ENCODE measurements around the gene ZNF322.

ZNF322 gene

DNA sequence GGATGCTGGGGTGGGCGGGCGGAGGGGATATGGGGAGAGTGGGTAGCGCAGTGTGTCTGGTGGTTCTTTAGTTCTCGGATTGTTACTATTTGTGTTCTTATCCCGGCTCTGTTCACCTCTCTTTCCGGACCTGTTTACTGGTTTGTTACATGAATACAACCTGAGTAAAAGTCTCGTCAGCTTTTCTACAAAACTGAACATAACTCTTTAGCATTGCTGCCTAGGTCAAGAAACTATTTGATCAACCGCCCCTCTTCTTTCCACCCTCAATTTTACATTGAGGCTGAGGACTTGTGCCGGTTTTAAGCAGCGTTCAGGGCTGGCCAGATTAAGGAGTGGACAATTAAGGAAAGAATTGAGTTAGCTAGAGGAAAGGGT is 62.2 kb downstream of the ZNF322 start:
- peaks cover 3 to 31% (median 19%) of the 10 kb centered on the region in 4 experiments for H3K4me1 ChIP-seq (ENCODE audit: control extremely low read depth in 1 of 4, control insufficient read depth in 4 of 4, insufficient read depth in 4 of 4, low read length in 3 of 4)
- H3K27me3 ChIP-seq (replicated peaks in 2 of 5; ENCODE audit: control insufficient read depth in 4 of 5, insufficient read depth in 5 of 5, low read length in 4 of 5), result peaks cover 4 to 23% (median 8%) of the 10 kb centered on the region in 5 experiments
- H3K27ac ChIP-seq (ENCODE audit: insufficient read depth in 1 of 2, low read depth in 1 of 2, low read length in 2 of 2, poor library complexity in 1 of 2, severe bottlenecking in 2 of 2), result peak overlapping the region; percentile 93
- peaks cover 0 to 24% (median 17%) of the 10 kb centered on the region in 4 experiments for H3K36me3 ChIP-seq (ENCODE audit: control insufficient read depth in 4 of 4, insufficient read depth in 4 of 4, low read length in 3 of 4)
- POLR2A ChIA-PET, result no interaction called here
- H3K9me3 ChIP-seq (ENCODE audit: control extremely low read depth in 1 of 5, control insufficient read depth in 4 of 5, insufficient read depth in 2 of 5, low read depth in 1 of 5, low read length in 4 of 5), result no peaks in the 10 kb centered on the region
- CTCF ChIA-PET, result no interaction called here
- WGBS (ENCODE audit: insufficient coverage), result 0% methylated on average over 1 of the region's 10 CpGs
- no peak for DNase-seq
- peak overlapping the region; percentile 87 to 100 (median 96) for H3K4me3 ChIP-seq (ENCODE audit: control insufficient read depth in 1 of 7, extremely low read depth in 1 of 7, insufficient read depth in 4 of 7, low read depth in 2 of 7, low read length in 6 of 7)

GRCh38 chr6:26596579-26597388 is 62.8 kb downstream of the ZNF322 start, which contains the start of gene ABT1:
Gene ABT1 (plus strand): TSS chr6:26596953. CDS start chr6:26596983, 30 bp downstream.
- H3K9me3 ChIP-seq (ENCODE audit: control extremely low read depth in 1 of 5, control insufficient read depth in 4 of 5, insufficient read depth in 2 of 5, low read depth in 1 of 5, low read length in 4 of 5), result no peaks in the 10 kb centered on the region
- peaks cover 3 to 31% (median 19%) of the 10 kb centered on the region in 4 experiments for H3K4me1 ChIP-seq (ENCODE audit: control extremely low read depth in 1 of 4, control insufficient read depth in 4 of 4, insufficient read depth in 4 of 4, low read length in 3 of 4)
- peaks cover 4 to 26% (median 11%) of the 10 kb centered on the region in 5 experiments for H3K27me3 ChIP-seq (replicated peaks in 2 of 5; ENCODE audit: control insufficient read depth in 4 of 5, insufficient read depth in 5 of 5, low read length in 4 of 5)
- ChIA-PET CTCF (interaction anchor here (1.2 to 10.1 kb wide), 3 partner anchors 20 to 424 kb away, joined by 4 to 182 read pairs (median 7); no protein-coding TSS in a partner anchor), POLR2A (no interaction called here)
- H3K27ac ChIP-seq (ENCODE audit: insufficient read depth in 1 of 2, low read depth in 1 of 2, low read length in 2 of 2, poor library complexity in 1 of 2, severe bottlenecking in 2 of 2), result peak within 1 kb of the TSS; percentile 93
- DNase-seq, result peak; percentile 98 to 99 (median 99)
- H3K4me3 ChIP-seq (ENCODE audit: control insufficient read depth in 1 of 7, extremely low read depth in 1 of 7, insufficient read depth in 4 of 7, low read depth in 2 of 7, low read length in 6 of 7), result peak within 1 kb of the TSS; percentile 87 to 100 (median 96)
- WGBS (ENCODE audit: insufficient coverage), result 0% methylated on average over 45 of the region's 51 CpGs
- H3K36me3 ChIP-seq (ENCODE audit: control insufficient read depth in 4 of 4, insufficient read depth in 4 of 4, low read length in 3 of 4), result peaks cover 0 to 24% (median 17%) of the 10 kb centered on the region in 4 experiments

GRCh38 chr6:26595669-26596269 is 63.8 kb downstream of the ZNF322 start:
- under 1% methylated on average over 26 of the region's 39 CpGs for WGBS (ENCODE audit: insufficient coverage)

DNA sequence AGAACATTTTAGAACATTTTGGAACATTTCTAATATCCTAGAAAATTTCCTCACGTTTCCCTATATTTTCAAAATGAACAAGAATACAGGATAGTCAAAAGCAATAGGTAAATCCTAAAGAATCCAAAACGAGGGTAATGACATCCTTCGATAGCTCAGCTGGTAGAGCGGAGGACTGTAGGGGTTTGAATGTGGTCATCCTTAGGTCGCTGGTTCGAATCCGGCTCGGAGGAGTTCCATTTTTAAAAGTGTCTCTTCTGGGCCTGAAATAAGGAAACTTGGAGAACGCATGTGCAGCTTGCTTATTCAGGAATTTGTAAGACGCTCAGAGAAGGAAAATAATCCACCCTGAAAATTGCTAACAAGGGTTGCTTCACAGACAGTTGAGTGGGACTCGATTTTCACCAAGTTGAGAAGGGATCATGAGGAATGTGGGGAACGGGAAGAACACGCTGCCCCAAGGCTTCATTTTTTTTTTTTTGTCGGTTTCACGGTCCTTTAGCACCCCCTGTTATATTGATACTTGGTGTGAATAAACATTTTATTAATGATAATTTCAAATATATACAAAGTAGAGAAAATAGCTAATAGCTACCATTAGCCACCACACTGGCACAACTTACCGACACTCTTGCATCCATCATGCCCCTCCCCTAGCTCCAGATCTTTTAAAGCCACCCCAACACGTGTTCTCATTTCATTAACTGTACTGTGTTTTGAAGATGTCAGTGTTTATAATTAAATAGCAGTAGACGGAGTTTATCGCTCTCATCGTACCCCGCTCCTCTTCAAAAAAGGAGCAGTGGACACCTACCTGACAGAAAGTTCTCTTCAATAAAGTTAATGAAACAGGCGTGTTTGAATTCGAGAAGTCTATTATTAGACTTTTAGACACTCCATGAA is 64.6 kb downstream of the ZNF322 start:
- POLR2A ChIA-PET, result interaction anchor here (0.7 to 1.1 kb wide), 3 partner anchors 8 to 496 kb away, joined by 3 to 5 read pairs (median 3); no protein-coding TSS in a partner anchor
- CTCF ChIA-PET, result interaction anchor here (0.7 to 10.1 kb wide), 13 partner anchors 18 to 525 kb away, joined by 3 to 182 read pairs (median 4); a partner anchor contains a TSS
- Histone ChIP-seq H3K4me1 (ENCODE audit: control extremely low read depth in 1 of 4, control insufficient read depth in 4 of 4, insufficient read depth in 4 of 4, low read length in 3 of 4) (peaks cover 3 to 31% (median 19%) of the 10 kb centered on the region in 4 experiments), H3K9me3 (ENCODE audit: control extremely low read depth in 1 of 5, control insufficient read depth in 4 of 5, insufficient read depth in 2 of 5, low read depth in 1 of 5, low read length in 4 of 5) (no peaks in the 10 kb centered on the region), H3K4me3 (ENCODE audit: control insufficient read depth in 1 of 7, extremely low read depth in 1 of 7, insufficient read depth in 4 of 7, low read depth in 2 of 7, low read length in 6 of 7) (peak overlapping the region in 5 of 7 experiments; percentile 73 to 100 (median 96)), H3K27me3 (replicated peaks in 2 of 5; ENCODE audit: control insufficient read depth in 4 of 5, insufficient read depth in 5 of 5, low read length in 4 of 5) (peaks cover 4 to 30% (median 22%) of the 10 kb centered on the region in 5 experiments), H3K27ac (ENCODE audit: insufficient read depth in 1 of 2, low read depth in 1 of 2, low read length in 2 of 2, poor library complexity in 1 of 2, severe bottlenecking in 2 of 2) (peak overlapping the region in 1 of 2 experiments; percentile 38), H3K36me3 (ENCODE audit: control insufficient read depth in 4 of 4, insufficient read depth in 4 of 4, low read length in 3 of 4) (peaks cover 0 to 20% (median 15%) of the 10 kb centered on the region in 4 experiments)
- WGBS (ENCODE audit: insufficient coverage), result 25% methylated on average over 13 of the region's 23 CpGs
- DNase-seq, result peak in 2 of 3 donors; percentile 65 to 77

More at GRCh38 chr6:26595669-26596269, 63.8 kb downstream of the ZNF322 start:
- Histone ChIP-seq H3K27ac (ENCODE audit: insufficient read depth in 1 of 2, low read depth in 1 of 2, low read length in 2 of 2, poor library complexity in 1 of 2, severe bottlenecking in 2 of 2) (peak overlapping the region in 1 of 2 experiments; percentile 93), H3K27me3 (replicated peaks in 2 of 5; ENCODE audit: control insufficient read depth in 4 of 5, insufficient read depth in 5 of 5, low read length in 4 of 5) (peaks cover 4 to 30% (median 19%) of the 10 kb centered on the region in 5 experiments), H3K36me3 (ENCODE audit: control insufficient read depth in 4 of 4, insufficient read depth in 4 of 4, low read length in 3 of 4) (peaks cover 0 to 24% (median 17%) of the 10 kb centered on the region in 4 experiments), H3K9me3 (ENCODE audit: control extremely low read depth in 1 of 5, control insufficient read depth in 4 of 5, insufficient read depth in 2 of 5, low read depth in 1 of 5, low read length in 4 of 5) (no peaks in the 10 kb centered on the region), H3K4me1 (ENCODE audit: control extremely low read depth in 1 of 4, control insufficient read depth in 4 of 4, insufficient read depth in 4 of 4, low read length in 3 of 4) (peaks cover 3 to 31% (median 19%) of the 10 kb centered on the region in 4 experiments), H3K4me3 (ENCODE audit: control insufficient read depth in 1 of 7, extremely low read depth in 1 of 7, insufficient read depth in 4 of 7, low read depth in 2 of 7, low read length in 6 of 7) (peak overlapping the region; percentile 35 to 100 (median 92))
- POLR2A ChIA-PET, result interaction anchor here (0.8 to 1.1 kb wide), 2 partner anchors 8 to 24 kb away, joined by 3 read pairs; no protein-coding TSS in a partner anchor
- DNase-seq, result peak; percentile 88 to 89 (median 88)
- CTCF ChIA-PET, result interaction anchor here (1.1 to 10.1 kb wide), 12 partner anchors 19 to 423 kb away, joined by 3 to 182 read pairs (median 4); no protein-coding TSS in a partner anchor

GRCh38 chr6:26594131-26594498 is 65.4 kb downstream of the ZNF322 start:
- Histone ChIP-seq H3K27me3 (replicated peaks in 2 of 5; ENCODE audit: control insufficient read depth in 4 of 5, insufficient read depth in 5 of 5, low read length in 4 of 5) (peaks cover 4 to 30% (median 22%) of the 10 kb centered on the region in 5 experiments), H3K4me3 (ENCODE audit: control insufficient read depth in 1 of 7, extremely low read depth in 1 of 7, insufficient read depth in 4 of 7, low read depth in 2 of 7, low read length in 6 of 7) (no peak overlapping the region), H3K4me1 (ENCODE audit: control extremely low read depth in 1 of 4, control insufficient read depth in 4 of 4, insufficient read depth in 4 of 4, low read length in 3 of 4) (peaks cover 3 to 31% (median 19%) of the 10 kb centered on the region in 4 experiments), H3K36me3 (ENCODE audit: control insufficient read depth in 4 of 4, insufficient read depth in 4 of 4, low read length in 3 of 4) (peaks cover 0 to 12% (median 8%) of the 10 kb centered on the region in 4 experiments), H3K9me3 (ENCODE audit: control extremely low read depth in 1 of 5, control insufficient read depth in 4 of 5, insufficient read depth in 2 of 5, low read depth in 1 of 5, low read length in 4 of 5) (no peaks in the 10 kb centered on the region), H3K27ac (ENCODE audit: insufficient read depth in 1 of 2, low read depth in 1 of 2, low read length in 2 of 2, poor library complexity in 1 of 2, severe bottlenecking in 2 of 2) (no peak overlapping the region)
- DNase-seq, result no peak
- ChIA-PET POLR2A (no interaction called here), CTCF (interaction anchor here (1.1 to 10.1 kb wide), 2 partner anchors 18 to 321 kb away, joined by 3 to 182 read pairs; a partner anchor contains a TSS)
- WGBS (ENCODE audit: insufficient coverage), result 20% methylated on average over 3 of the region's 6 CpGs

Data from common myeloid progenitor, CD34-positive (primary cell).